HG02870 (cell line): ENCODE measurements around the gene CAMK1G.

Experiments
- ATAC-seq: cut with Tn5 transposase; IDR thresholded peaks from one replicate; pipeline ENCODE4 v1.9.1; 2021; ENCODE audit warnings: mild to moderate bottlenecking, moderate library complexity; ENCODE audit not compliant: unreplicated experiment

CAMK1G gene

DNA sequence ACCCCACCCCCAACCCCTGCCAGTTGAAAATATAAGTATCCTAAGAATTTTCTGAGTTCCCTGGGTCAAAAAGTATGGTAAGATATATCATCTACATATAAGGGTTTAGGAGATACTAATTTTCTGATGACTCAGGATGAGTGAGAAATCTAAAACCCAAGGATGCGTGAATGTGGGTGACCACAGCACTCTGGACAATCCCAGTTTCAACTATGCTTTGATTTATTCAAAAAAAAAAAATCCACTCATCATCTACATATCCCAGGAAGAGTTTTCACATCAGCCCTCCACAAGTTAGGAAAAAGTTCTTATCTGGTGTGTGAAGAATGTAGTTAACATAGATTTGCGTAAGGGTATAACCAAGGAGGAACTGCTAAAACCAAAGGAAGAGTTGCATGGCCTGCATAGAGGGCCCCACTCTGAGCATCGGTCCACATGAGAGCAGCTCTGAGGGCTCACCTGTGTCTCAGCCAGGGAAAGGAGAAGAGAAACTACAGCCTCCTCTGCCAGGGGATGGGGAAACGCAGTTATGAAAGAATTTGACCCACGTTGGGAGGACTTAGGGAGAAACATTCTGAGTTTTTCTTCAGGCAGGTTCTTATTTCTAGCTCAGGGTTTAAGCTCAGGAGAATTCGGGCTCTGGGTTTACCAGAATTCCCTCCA lies 50.0 kb downstream of the CAMK1G start:
- ATAC-seq = peak; percentile 70

GRCh38 chr1:209634005-209634737 lies 50.7 kb downstream of the CAMK1G start:
- no peak for ATAC-seq

DNA sequence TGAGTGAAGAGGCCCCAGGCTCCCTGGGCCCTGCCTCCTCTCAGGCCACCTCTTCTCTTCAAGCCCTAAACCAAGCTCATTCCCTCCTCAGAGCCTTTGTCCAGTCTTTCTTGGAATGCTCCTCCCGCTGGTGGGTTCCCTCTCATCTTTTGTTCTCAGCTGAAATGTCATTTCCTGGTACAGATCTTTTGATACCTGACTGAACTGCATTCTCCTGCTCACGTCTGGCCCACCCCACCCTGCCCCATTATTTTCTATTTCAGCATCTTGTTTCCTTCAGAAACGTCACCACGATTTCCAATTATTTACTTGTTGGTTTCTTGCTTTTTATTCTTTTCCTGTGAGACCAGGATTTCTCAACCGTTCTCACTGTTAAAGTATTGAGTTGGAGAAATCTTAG lies 52.3 kb downstream of the CAMK1G start:
- ATAC-seq = no peak

GRCh38 chr1:209641832-209642172 lies 58.3 kb downstream of the CAMK1G start:
- ATAC-seq = no peak

DNA sequence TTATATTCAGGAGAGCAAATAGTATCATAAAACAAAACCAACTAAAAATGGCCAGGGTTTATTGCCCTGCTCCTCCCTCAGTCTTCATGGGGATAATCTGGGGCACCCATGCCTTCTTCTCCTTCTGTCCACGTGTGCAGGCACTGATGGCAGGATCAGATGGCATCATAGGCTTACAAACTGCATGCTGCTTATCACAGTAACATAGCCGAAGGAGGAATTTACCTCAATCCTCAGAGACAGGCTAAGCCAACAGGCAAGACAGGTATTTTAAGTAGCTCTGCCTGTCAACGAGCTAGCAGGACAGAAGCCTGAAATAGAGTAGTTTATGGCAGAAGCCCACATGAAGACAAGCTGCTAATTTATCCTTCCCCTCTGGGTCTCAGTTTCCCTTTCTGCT lies 59.3 kb downstream of the CAMK1G start:
- no peak for ATAC-seq

GRCh38 chr1:209643285-209644020 lies 59.9 kb downstream of the CAMK1G start:
- ATAC-seq = no peak

GRCh38 chr1:209645574-209646452 lies 62.3 kb downstream of the CAMK1G start:
- no peak for ATAC-seq

DNA sequence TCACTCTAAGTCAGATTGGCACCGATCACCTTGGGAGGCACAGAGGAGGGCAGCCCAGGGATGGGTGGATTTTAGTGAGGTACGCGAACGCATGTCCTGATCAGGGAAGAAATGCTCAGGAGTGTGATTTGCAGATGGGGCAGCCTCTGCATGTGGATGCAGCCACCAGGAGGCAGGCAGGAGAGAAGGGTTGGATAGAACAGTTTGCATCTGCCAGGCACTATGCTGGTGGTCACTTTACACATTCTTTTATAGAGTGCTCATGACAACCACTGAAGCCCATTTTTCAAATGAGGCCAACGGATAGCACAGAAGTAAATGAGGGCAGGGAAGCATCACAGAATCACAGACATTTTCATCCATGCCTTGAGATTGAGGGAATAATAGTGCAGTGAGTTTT lies 63.0 kb downstream of the CAMK1G start:
- no peak for ATAC-seq

- ATAC-seq = no peak
These were observed 63.6 kb downstream of the CAMK1G start for GRCh38 chr1:209647156-209647555.

- no peak for ATAC-seq
These were observed 64.8 kb downstream of the CAMK1G start for GRCh38 chr1:209648346-209648745.

DNA sequence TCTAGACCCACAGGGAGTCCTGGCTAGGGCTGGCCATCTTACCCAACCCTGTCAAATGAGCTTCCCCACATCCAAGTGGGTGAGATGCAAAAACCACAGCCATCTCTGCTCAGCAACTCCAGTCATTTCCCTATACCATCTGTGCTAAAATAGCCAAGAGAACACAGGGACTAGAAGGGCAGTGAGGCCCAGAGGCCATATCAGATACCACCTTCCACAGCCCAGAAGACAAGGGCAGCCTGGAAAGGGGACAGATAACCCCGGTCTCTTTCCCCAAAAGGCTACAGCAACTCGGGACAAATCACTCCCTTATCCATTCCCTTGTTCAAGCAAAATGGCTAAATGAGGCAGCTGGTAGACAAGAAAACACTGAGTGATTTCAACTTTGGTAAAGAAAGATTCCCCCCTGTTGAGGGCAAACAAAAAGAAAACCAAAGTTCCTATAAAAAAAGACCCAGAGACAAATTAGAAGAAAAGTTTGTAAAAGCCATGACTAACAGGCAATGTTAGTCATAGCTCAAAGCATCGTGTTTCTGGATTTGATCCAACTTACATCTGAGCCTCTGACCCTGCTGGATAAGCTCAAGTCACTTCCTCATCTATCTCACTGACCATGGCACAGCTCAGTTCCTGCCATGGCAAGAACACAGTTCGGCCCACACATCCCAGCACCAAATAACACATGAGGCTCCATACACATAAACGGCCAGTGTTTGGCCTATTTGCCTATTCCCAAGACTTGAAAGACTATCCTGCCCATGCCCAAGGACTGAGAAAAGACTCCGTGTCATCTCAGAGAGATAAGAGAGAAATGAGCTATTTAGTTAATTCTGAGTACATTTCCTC lies 65.6 kb downstream of the CAMK1G start:
- ATAC-seq = no peak

- ATAC-seq = no peak
These were observed 66.9 kb downstream of the CAMK1G start for GRCh38 chr1:209650454-209650853.

DNA sequence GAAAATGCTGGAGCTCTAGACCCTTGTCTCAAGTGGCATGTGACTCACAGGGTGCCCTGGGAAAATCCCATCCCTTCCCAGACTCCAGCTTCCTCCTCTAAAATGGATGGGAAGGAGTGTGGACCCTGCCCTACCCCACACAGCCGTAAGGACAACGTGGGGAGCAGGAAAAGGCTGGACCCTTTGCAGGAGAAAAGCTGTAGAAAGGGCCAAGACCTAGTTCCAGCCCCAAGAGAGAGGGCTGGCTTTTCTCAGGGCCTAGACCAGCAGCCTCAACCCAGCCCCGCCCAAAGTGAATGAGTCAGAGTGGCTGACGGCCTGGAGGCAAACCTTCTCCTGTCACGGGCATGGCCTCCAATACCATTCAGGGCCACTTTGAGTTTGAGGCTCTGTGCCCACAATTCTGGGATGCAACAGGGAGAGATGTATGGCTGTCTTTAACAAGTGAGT lies 67.6 kb downstream of the CAMK1G start:
- ATAC-seq = peak; percentile 79

- ATAC-seq = no peak
These were observed 68.7 kb downstream of the CAMK1G start, which contains the start of gene LAMB3 for GRCh38 chr1:209652121-209652735. TSS of gene LAMB3 (minus strand) at chr1:209652425. CDS start at chr1:209650944, 1,481 bp downstream.

- ATAC-seq = no peak
These were observed 69.4 kb downstream of the CAMK1G start for GRCh38 chr1:209652873-209653401.

DNA sequence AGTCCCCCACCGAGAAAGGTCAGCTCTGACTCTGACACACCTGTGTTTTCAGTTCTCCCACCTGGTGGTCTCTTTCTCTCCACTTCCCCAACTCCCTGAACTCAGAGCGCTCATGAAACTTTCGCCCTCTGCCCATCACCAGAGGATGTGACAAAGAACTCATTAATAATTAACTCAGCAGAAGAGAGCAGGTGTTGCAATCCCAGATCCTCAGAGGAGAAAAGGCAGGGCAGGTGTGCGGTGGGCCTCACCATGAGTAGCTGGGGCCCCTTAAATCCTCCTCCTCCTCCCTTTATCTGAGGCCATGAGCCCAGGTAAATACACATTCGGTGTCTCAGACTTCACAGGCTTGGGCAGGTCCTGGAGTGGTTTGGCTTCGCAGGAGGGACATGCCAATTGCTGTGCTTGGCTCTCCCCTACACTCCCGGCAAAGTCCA lies 70.4 kb downstream of the CAMK1G start:
- ATAC-seq = no peak

GRCh38 chr1:209655411-209656231 lies 72.1 kb downstream of the CAMK1G start:
- no peak for ATAC-seq

DNA sequence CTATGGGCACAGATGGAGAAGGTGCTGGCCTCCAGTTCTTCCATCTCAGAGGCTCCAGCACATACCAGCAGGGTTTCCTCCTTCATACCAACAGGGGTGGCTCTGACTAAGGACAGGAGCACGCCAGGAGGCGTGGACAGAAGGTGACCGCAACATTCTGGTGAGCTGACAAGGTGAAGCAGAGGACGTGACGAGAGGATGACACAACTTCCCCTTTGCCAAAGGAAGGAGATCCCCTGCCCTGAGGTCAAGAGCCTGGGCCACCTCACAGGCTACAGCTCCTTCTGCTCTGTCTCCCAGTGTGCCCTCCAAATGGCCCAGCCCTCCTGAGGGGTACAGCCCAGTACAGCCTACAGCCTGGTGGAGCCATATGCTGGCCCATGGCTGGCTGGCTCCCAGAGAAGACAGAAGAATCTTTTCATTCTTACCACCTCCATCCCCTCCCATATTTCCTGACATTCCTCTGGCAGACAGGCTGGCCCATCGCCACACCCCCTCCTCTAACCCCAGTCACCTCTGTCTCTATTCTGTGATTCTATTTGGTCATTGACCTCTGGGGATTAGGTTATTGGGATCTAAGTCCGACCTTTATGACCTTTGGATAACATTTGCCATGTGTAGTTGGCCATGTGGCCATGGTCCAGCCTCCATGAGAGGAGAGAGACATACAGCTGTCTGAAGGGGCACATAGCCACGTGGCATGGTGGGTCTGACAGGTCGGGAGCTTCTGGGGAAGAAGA lies 73.8 kb downstream of the CAMK1G start:
- ATAC-seq = no peak
